Kidney (tissue), 14 donors: ENCODE results near the gene MRTFA. TPM values are rescaled to one million over a fixed set of nuclear protein-coding genes. Genes with fewer than 3 reads are reported as not detected.
A peak's percentile ranks its signal among the peaks of the same experiment; 100 is the strongest.

Experiments
- DNase-seq, 5 donors: peaks; one replicate each; pipeline ENCODE4 v3.0.0-alpha.2; 2013 to 2020
- FAIRE-seq: peaks from 2 replicates; lab custom pipeline; 2012; peaks lifted over from hg19 to GRCh38; lab: Jason Lieb, UNC
- H3K27ac ChIP-seq, 2 donors: one replicate each; pipeline ENCODE4 v1.7.0; 2013; ENCODE audit warnings: low read depth in 2 of 2, low read length in 2 of 2, inconsistent platforms in 1 of 2
- H3K27me3 ChIP-seq: one replicate; pipeline ENCODE4 v1.7.1; 2013; ENCODE audit warnings: low read length, inconsistent platforms; ENCODE audit not compliant: control insufficient read depth, insufficient read depth
- H3K36me3 ChIP-seq, 3 donors: one replicate each; pipeline versions ENCODE4 v1.7.0 to v1.7.1; 2013; ENCODE audit warnings: low read length in 3 of 3, control low read depth in 1 of 3, inconsistent platforms in 1 of 3; ENCODE audit not compliant: insufficient read depth in 3 of 3, control insufficient read depth in 2 of 3
- H3K4me1 ChIP-seq, 3 donors: one replicate each; pipeline versions ENCODE4 v1.7.0 to v1.7.1; 2013; ENCODE audit warnings: low read length in 3 of 3, inconsistent platforms in 1 of 3, low read depth in 1 of 3; ENCODE audit not compliant: control insufficient read depth in 2 of 3, insufficient read depth in 2 of 3
- H3K4me3 ChIP-seq, 3 donors: one replicate each; pipeline versions ENCODE4 v1.7.0 to v1.8.1; 2013; ENCODE audit warnings: low read length in 3 of 3, control low read depth in 1 of 3, inconsistent platforms in 1 of 3
- H3K9ac ChIP-seq, 3 donors: one replicate each; pipeline versions ENCODE4 v1.7.0 to v1.7.1; 2013; ENCODE audit warnings: low read length in 3 of 3, control low read depth in 1 of 3, inconsistent platforms in 1 of 3
- H3K9me3 ChIP-seq, 3 donors: one replicate each; pipeline versions ENCODE4 v1.7.0 to v1.7.1; 2013; ENCODE audit warnings: low read length in 3 of 3, control low read depth in 1 of 3, inconsistent platforms in 1 of 3; ENCODE audit not compliant: control insufficient read depth in 2 of 3, insufficient read depth in 1 of 3
- intact Hi-C: fragments of 100-400 bp; cut with DNase I; formaldehyde crosslinking; loops from one replicate; pipeline ENCODE4 v1.11.1; 2022
- polyA plus RNA-seq: library from polyadenylated mRNA; stranded (reverse); fragments of 350-450 nt; fragmentation: Illumina TruSeq; extraction: RNeasy Lipid Tissue Mini Kit (QIAGEN cat#74804); gene quantifications from one replicate; pipeline ENCODE4 v1.2.3, GENCODE V29; 2014; ENCODE audit warnings: low read depth, low replicate concordance; ENCODE audit not compliant: insufficient read depth
- total RNA-seq: library from RNA; stranded (reverse); fragmentation: NEBNext Ultra II Directional; extraction: Animal tissue kit (Norgen Biotek cat#: 25700); gene quantifications from one replicate; pipeline ENCODE4 v1.2.1, GENCODE V29; 2021
- TF ChIP-seq, protein P1 (sequence below): IDR thresholded peaks from 3 replicates; pipeline ENCODE4 v1.5.1; 2012; ENCODE audit warnings: mild to moderate bottlenecking, moderate library complexity, borderline replicate concordance; ENCODE audit not compliant: insufficient read depth; ENCODE audit errors: extremely low read depth
- donor health status: control.
- donor health status: control.
- donor health status: control.
- donor health status: control.
- donor health status: control.
- donor health status: DM: yes; HTN: yes; CAD: no.
- donor health status: Normal renal cell carcinoma (clear cell type).

MRTFA gene
- total and polyA plus RNA-seq, 2 donors from 2014 or later = 12.5 to 59.9 TPM

GRCh38 chr22:40397396-40397795 is 239.1 kb downstream of the MRTFA start:
- intact Hi-C loops = no loop called here
- peaks cover 0 to 5% (median 4%) of the 10 kb centered on the region in 3 donors for H3K4me1 ChIP-seq
- H3K4me3 ChIP-seq = no peak overlapping the region
- no peaks in the 10 kb centered on the region for H3K27me3 ChIP-seq
- TF ChIP-seq, protein P1, sequence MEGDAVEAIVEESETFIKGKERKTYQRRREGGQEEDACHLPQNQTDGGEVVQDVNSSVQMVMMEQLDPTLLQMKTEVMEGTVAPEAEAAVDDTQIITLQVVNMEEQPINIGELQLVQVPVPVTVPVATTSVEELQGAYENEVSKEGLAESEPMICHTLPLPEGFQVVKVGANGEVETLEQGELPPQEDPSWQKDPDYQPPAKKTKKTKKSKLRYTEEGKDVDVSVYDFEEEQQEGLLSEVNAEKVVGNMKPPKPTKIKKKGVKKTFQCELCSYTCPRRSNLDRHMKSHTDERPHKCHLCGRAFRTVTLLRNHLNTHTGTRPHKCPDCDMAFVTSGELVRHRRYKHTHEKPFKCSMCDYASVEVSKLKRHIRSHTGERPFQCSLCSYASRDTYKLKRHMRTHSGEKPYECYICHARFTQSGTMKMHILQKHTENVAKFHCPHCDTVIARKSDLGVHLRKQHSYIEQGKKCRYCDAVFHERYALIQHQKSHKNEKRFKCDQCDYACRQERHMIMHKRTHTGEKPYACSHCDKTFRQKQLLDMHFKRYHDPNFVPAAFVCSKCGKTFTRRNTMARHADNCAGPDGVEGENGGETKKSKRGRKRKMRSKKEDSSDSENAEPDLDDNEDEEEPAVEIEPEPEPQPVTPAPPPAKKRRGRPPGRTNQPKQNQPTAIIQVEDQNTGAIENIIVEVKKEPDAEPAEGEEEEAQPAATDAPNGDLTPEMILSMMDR = no peak
- peak overlapping the region in 1 of 2 donors; percentile 11 for H3K27ac ChIP-seq
- no peak for FAIRE-seq
- H3K9ac ChIP-seq = no peak overlapping the region
- no peaks in the 10 kb centered on the region for H3K9me3 ChIP-seq
- peaks cover 3 to 12% (median 3%) of the 10 kb centered on the region in 3 donors for H3K36me3 ChIP-seq
- peak in 2 of 5 donors; percentile 44 to 80 for DNase-seq

GRCh38 chr22:40396882-40397281 is 239.6 kb downstream of the MRTFA start:
- TF ChIP-seq, protein P1 = no peak
- DNase-seq = peak; percentile 77 to 96 (median 88)
- intact Hi-C loops = no loop called here
- Histone ChIP-seq H3K9me3 (no peaks in the 10 kb centered on the region), H3K27ac (peak overlapping the region in 1 of 2 donors; percentile 62), H3K4me3 (no peak overlapping the region), H3K36me3 (peaks cover 0 to 11% (median 2%) of the 10 kb centered on the region in 3 donors), H3K27me3 (no peaks in the 10 kb centered on the region), H3K9ac (peak overlapping the region in 1 of 3 donors; percentile 33), H3K4me1 (peaks cover 0 to 5% (median 4%) of the 10 kb centered on the region in 3 donors)
- FAIRE-seq = no peak

DNA sequence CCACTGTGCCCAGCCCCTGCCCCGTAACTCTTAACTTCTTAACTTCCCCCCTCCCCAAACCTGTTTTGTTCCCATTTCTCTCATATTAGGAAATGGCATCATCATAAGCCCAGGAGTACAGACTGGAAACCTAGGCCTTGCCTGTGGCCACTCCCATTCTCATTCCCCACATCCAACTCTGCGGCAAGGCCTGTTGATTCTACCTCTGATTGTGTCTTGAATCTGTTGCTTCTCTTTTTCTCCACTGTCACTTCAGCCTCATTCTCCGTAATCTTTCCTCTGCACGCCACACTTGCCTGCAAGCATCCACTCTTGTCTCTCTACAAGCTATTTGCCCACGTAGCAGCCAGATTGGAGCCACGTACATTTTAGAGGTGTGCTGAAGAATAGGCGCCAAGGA is 240.9 kb downstream of the MRTFA start:
- no peaks in the 10 kb centered on the region for H3K27me3 ChIP-seq
- H3K27ac ChIP-seq = no peak overlapping the region
- intact Hi-C loops = no loop called here
- TF ChIP-seq, protein P1 = no peak
- no peak for DNase-seq
- peaks cover 0 to under 1% (median 0%) of the 10 kb centered on the region in 3 donors for H3K36me3 ChIP-seq
- H3K4me3 ChIP-seq = no peak overlapping the region
- no peak overlapping the region for H3K9ac ChIP-seq
- no peaks in the 10 kb centered on the region for H3K9me3 ChIP-seq
- peaks cover 0 to 5% (median 4%) of the 10 kb centered on the region in 3 donors for H3K4me1 ChIP-seq
- no peak for FAIRE-seq

DNA sequence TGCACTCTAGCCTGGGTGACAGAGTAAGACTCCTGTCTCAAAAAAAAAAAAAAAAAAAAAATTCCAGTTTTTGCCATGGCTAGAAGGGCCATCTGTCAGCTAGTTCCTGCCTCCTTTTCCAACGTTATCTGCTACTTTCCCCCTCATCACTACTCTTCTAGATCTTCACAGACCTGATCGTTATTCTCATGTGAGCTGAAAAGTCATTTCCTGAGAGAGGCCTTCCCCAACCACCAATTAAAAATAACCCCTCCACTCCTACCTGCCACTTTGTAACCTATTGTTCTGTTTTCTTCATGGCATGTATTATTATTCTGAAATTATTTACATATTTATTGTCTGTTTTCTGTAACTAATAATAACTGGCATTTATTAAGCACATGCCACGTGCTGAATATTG is 241.9 kb downstream of the MRTFA start:
- Histone ChIP-seq H3K9ac (no peak overlapping the region), H3K36me3 (no peaks in the 10 kb centered on the region), H3K9me3 (no peaks in the 10 kb centered on the region), H3K4me3 (no peak overlapping the region), H3K4me1 (peaks cover 0 to 5% (median 4%) of the 10 kb centered on the region in 3 donors), H3K27ac (no peak overlapping the region), H3K27me3 (no peaks in the 10 kb centered on the region)
- TF ChIP-seq, protein P1 = no peak
- DNase-seq = no peak
- FAIRE-seq = no peak
- intact Hi-C loops = no loop called here
